ENCODE data around the gene DYNLT1.
"Not testable (repeated sequence)": the region's sequence is repeated elsewhere in the genome, so short reads cannot be mapped to it uniquely, and the experiment has no call there.

GRCh38 chr6:158651981-158652737 is 7.6 kb upstream of the DYNLT1 start:
- TF ChIP-seq CTCF, POLR2A, EP300 (IDR thresholded peaks at IDR 0.05): not testable (repeated sequence)

All from ovary (tissue), 3 donors.